ENCODE data around the gene TKTL2.

TKTL2 gene, protein sequence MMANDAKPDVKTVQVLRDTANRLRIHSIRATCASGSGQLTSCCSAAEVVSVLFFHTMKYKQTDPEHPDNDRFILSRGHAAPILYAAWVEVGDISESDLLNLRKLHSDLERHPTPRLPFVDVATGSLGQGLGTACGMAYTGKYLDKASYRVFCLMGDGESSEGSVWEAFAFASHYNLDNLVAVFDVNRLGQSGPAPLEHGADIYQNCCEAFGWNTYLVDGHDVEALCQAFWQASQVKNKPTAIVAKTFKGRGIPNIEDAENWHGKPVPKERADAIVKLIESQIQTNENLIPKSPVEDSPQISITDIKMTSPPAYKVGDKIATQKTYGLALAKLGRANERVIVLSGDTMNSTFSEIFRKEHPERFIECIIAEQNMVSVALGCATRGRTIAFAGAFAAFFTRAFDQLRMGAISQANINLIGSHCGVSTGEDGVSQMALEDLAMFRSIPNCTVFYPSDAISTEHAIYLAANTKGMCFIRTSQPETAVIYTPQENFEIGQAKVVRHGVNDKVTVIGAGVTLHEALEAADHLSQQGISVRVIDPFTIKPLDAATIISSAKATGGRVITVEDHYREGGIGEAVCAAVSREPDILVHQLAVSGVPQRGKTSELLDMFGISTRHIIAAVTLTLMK

DNA sequence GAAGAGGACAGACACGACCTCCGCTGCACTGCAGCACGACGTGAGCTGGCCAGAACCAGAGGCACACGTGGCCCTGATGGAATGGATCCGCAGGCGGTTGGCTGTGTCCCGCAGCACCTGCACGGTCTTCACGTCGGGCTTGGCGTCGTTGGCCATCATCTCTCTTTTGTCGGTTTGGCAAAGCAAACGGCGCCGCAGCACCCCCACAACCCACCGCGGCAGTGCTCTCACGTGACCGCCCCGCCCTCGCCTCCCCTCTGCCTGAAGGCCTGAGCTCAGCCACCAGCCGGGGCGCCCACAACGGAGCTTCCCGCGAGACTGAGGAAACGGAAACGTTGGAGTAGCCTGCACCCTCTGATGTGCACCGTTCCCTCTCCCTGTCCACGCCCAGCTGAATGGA is at the start of gene TKTL2:
TSS of gene TKTL2 (minus strand) at position 179 of the 400 bp plus-strand sequence. CDS start at position 159, 20 bp downstream.
- no peak for DNase-seq

DNA sequence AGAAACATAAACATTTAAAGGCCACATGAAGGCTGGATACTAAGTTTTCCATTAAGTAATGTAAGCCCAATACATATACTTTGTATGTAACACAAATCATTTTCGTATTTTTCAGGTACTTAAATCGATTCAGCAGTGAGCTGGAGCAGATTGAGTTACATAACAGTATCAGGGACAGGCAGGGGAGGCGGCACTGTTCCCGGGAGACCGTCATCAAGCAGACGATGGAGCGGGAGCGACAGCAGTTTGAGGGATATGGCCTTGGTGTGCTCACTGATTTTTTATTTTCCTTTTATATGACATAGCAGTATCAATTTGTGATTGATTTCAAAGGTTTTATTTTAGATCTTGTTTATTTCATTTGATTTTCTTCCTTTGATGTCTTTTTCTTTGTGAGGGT is 41.6 kb upstream of the TKTL2 start:
- no peak for DNase-seq

DNA sequence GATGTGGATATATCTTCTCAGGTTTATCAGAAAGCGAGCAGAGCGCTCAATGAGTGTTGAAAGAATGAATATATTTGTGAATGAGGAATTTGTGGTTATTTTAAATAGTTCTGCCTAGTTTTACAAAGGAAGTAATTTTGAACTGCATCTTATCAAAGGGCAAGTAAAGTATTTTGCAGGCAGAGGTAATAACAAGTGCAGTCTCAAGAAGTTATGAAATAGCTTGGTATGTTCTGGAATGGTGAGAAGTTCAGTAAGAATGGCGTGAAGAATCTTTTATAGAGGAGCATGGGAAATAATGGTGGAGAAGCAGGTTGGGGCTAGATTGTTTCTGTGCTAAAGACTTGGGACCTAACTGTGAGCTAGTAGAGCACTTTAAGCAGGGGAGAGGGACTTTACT is 31.8 kb upstream of the TKTL2 start:
- DNase-seq, result no peak

DNA sequence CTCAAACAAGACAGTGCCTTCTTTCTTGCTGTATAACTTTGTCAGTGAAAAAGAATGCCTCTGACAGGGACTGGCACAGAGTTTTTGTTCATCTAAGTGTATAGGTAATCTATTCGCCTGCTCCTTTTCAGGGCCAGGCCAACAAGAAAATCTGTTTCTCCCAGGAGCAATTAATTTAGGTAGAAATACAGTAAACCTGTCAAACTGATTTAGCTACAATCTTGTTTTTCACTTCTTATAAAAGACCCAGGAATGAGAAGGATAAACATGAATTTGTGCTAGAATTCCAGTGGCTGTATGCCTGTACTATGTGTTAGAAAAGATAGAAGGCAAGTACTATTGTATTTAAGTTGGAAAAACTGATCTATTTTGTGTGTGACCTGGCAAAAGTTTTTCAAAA is 27.0 kb upstream of the TKTL2 start:
- no peak for DNase-seq

DNA sequence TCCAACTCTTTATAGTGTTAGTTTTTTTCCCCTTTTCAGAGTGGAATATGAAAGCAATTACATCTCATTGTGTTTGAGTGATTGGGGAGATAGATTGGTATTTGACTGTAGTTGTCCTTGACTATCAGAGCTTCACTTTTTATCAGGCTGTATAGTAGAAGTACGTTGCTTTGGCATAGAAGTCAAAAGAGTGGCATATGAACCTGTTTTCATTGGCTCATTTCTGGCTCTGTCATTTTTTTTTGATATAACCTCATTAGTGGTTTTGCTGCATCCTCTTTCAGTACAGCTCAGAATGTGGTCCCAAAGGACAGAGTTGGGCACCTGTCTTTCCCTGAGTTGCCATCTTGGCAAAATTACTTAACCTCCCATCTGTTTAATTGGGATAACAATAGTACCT is 22.3 kb upstream of the TKTL2 start:
- DNase-seq, result peak in 1 of 2 experiments; percentile 36

DNA sequence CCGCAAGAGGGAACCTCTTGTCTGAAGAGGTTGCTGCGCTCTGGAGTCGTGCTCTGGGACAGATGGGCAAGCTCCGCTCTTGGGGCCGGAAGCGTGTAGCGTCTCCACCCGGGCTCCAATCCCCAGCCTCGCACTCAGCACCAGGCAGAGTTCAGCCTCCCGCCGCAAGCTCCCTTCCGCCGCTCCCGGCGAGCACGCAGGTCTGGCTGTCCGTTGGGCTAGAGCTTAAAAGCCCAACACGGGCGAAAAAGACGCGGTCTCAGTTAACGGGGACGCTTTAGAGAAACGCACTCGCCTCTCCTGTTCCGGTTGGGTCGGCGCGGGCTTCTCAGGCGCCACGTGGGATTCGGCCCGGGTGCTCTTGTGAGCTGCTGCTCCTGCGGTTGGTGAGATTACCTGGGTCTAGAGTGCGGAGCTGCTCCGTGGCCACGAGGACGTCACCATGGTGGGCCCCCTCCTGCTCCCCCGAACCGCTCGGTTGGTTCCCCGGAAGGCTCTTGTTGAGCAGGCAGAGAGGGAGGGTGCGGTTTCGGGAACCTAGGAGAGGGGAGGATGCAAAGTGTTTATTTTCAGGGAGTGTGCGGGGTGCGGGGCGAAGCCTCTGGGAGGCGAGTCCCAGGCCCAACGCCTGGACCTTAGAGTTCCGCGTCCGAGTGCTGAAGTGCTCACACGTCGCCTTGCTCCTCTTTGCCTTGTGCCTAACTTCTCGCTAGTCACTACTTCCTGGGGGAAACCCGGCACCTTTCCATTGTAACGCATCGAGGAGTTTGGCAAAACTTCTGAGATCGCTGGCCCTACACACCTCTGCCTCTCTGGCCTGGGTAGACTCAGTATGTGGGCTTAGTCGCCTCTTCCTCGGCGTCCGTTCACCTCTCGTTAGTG is 21.0 kb upstream of the TKTL2 start, which contains the start of gene TMA16:
TSS of gene TMA16 (plus strand) at position 331 of the 882 bp plus-strand sequence. CDS start at position 443, 112 bp downstream.
- peak in 1 of 2 experiments; percentile 49 for DNase-seq

DNA sequence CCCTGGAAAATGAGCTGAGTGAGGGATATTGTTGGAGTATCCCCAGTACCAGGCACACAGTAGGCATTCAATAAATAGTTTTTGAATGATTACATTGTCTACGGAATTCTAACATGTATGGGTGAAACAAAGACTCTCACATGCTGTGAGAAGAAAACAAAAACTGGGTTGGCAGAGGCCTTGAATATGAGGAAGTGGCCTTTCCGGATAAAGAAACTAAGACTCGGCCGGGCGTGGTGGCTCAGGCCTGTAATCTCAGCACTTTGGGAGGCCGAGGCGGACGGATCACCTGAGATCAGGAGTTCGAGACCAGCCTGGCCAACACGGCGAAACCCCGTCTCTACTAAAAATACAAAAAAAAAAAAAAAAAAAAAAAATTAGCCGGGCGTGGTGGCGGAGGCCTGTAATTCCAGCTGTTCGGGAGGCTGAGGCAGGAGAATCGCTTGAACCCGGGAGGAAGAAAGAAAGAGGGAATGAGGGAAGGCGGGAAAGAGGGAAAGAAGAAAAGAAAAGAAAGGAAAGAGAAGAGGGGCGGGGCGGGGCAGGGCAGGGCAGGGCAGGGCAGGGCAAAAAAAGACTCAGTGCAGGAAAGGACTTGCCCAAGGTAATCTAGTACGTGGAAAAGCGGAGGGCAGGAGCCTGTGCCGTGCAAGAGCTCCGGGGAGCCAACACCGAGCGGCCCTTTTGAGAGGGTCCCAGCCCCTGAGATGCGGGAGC is 20.2 kb upstream of the TKTL2 start:
- DNase-seq, result no peak

DNA sequence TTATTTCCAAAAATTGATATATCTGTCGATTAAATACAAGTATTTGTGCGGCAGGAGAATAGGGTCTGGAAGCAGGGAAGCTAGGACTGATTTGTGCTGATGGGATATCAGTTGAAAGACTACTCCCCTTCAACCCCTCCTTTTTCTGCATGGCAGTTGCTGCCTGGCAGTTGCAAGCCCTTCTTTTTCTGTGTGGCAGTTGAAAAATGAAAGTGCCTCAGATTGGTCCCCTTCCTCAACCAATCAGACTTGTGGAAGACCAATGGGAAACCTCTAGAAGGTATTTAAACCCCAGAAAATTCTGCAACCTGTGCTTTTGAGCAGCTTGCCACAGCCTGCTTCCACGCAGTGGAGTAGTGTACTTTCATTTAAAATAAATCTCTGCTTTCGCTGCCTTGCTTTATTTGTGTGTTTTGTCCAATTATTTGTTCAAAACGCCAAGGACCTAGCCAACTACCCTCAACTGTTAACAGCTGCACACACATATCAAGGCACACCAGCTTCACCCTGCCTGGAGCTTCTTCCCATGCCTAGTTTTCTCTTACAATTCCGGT is 19.5 kb upstream of the TKTL2 start:
- DNase-seq, result no peak

DNA sequence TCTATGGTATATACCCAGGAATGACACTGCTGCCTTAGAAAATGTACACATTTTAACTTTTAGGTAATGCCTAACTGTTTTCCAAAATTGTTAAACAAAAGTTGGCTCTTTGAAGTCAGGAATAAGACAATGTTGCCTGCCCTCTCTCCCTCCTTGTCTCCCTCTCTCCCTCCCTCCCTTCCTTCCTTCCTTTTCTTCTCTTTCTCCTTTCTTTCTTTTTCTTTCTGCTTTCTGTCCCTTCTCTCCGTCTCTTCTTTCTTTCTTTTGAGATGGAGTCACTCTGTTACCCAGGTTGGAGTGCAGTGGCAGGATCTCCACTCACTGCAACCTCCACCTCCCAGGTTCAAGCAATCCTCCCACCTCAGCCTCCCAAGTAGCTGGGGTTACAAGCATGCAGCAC is 16.4 kb upstream of the TKTL2 start:
- no peak for DNase-seq

DNA sequence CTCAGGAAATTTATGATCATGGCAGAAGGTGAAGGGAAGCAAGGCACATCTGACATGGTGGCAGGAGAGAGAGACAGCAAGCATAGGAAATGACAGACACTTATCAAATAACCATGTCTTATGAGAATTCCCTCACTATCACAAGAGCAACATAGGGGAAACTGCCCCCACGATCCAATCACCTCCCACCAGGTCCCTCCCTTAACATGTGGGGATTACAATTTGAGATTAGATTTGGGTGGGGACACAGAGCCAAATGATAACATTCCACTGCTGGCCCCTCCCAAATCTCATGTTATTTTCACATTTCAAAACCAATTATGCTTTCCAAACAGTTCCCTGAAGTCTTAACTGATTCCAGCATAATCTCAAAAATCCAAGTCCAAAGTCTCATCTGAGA is 12.8 kb upstream of the TKTL2 start:
- no peak for DNase-seq

DNA sequence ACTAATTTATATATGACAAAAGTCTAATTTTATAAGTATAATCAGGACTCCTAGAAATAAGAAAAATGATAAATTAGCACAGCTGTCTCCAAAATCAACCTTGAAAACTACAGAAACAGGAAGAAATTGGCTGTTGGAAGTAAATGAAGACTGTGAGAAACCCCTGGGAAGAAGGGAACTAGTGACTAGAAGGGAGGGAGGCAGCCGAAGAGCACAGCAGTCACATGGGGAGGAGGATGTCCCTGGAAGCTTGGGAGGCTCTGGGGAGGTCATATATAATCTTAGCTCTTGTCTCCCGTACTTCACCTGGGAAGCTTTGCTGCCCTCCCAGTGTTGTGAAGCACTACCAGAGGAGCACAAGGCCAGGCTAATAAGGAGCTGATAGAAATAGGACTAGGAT is 12.0 kb upstream of the TKTL2 start:
- no peak for DNase-seq

DNA sequence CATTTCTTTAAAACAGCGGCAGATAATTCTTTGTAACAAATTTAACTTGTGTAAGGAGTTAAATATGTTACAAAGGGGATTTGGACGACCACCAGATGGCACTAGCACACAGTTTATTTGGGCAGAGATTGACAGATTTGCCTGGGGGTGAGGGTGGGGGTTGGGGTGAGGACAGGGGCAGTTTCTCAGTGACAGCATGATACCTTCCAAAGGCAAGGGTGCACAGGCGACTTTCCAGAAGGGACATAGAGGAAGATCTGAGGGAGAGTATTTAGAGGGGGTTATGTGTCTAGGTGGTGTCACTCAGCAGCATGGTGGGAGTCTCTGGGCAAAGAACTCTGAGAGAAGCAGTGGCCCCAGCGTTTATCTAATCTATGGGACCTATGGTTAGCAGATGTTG is 11.4 kb upstream of the TKTL2 start:
- no peak for DNase-seq

DNA sequence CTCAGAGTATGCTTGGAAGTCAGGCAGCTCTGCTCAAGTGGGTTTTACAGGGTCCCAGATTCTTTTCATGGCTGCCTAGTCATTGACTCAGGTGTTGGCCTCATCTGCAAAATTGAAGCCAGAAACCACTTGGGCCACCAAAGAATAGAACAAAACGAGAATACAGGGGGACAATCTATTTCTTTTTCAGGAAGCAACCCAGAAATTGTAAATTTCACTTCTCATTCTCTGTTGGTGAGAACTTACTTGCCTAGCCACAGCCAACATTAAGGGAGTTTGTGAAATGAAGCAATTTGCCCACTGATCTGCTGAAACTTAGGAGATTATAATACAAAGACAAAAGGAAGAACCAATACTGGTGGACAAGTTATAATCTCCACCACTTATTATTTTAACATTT is 8.6 kb upstream of the TKTL2 start:
- DNase-seq, result no peak

DNA sequence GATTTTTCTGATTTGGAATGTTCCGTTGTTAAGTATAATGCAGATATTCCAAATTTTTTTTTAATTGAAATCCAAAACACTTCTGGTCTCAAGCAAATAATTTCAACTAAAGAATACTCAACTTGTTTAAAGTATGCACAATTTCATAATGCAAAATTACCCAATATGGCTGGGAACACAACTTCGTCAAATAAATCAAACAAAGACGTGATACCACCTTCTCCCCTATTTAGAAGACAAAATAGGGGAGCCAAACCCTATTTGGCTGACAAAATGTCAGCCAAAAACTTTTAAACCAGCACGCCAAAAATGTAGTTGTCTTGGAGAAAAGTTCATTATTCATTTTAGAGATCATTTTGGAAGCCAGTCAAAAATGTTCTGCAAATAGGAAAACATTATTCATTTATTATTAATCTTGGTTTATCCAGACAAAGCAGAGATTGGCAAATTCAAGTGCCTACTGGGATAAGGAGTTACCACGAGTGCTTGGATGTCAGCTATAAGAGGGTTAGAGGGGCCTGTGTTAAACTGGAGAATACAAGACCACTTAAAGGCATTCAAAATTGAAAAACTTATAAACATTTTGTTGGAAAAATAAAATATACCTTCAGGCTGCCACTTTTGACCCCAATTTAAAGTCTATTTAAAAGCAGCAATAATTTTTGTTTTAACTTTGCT is 3.3 kb upstream of the TKTL2 start:
- no peak for DNase-seq

DNA sequence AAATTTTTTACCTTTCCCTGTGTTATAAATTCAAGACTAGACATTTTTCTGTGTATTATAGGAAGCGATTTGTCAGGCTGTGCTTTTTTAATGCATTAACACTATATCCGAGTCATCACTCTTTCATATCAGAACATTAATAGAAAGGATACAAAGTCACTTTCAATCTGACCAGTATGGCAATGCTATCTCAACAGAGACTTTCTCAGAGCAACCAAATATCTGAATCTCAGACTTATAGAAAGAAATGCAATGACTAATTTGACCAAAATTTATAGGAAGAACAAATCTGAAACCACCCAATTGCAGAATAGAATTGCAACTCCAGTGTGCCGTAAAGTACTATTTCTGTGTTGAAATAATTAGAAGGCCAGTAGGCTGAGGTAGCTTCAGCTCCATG is 473 bp upstream of the TKTL2 start:
- DNase-seq, result no peak

DNA sequence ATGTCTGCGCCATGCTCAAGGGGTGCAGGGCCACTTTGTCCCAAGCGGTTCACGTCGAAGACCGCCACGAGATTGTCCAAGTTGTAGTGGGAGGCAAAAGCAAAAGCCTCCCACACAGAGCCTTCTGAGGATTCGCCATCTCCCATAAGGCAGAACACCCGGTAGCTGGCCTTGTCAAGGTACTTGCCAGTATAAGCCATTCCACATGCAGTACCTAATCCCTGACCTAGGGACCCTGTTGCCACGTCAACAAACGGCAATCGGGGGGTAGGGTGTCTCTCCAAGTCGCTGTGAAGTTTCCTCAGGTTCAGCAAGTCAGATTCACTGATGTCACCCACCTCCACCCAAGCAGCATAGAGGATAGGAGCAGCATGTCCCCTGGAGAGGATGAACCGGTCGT is 424 bp downstream of the TKTL2 start:
- DNase-seq, result no peak

DNA sequence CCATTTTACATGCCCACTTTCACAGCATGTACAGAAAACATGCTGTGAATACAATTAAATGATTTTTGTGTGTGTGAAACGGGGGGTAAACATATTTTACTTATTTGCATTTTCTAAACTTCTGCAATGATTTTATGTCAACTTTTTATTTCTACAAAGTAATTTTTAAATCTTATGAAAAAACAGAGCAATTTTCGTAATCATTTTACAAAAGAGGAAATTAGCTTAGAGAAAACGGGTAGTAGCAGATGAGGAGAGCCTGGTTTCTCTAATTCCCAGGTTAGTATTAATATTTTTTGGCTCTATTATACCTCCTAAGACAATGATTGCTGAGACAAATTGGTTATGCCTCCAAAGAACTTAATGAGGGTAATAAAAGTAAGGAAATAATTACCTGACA is 3.2 kb downstream of the TKTL2 start:
- no peak for DNase-seq

DNA sequence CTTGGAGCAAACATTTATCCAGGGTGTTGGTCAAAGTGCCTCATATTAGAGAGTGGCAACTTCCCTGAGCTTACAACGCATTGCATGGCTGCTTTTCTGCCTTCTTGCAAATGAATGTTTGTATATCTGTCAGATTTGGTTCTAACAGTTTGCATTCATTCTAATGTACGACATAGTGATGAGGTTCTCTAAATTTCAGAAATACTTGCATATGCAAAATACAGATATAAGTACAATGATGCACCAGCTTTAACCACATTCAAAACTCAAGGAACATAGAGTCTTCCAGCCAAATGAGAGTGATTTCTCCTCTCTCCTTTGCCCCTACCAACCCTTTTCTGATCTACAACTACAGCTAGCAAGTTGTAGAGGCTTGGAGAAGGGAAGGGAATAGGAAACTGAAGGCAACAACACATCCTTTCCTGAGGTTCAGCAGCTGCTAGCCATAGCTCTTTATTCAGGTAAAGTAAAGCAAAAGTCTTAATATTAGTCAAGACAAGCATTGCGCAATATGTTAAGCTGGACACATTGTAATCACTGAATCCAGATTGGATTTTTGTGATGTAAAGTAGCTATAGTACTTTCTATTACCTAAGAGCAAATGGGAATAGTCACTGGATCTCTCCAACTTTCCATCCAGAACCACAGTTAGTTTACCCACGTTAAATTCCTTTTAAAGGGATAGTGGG is 6.3 kb downstream of the TKTL2 start:
- DNase-seq, result no peak

DNA sequence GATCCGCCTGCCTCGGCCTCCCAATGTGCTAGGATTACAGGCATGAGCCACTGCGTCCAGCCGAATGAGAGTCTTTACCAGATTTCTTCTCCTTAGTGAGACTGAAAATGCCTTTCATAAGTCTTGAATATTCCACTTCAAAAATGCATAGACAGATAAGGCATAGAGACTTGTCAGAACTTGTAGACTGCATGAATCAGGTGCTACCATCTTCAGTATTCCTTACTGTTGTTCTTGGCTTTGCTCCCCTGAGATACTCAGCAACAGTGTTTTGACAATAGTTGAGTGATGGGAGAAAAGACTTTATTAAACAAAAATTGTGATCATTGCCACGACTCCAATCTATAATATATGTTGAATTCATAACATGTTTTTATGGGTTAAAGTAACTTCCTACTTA is 11.0 kb downstream of the TKTL2 start:
- no peak for DNase-seq

DNA sequence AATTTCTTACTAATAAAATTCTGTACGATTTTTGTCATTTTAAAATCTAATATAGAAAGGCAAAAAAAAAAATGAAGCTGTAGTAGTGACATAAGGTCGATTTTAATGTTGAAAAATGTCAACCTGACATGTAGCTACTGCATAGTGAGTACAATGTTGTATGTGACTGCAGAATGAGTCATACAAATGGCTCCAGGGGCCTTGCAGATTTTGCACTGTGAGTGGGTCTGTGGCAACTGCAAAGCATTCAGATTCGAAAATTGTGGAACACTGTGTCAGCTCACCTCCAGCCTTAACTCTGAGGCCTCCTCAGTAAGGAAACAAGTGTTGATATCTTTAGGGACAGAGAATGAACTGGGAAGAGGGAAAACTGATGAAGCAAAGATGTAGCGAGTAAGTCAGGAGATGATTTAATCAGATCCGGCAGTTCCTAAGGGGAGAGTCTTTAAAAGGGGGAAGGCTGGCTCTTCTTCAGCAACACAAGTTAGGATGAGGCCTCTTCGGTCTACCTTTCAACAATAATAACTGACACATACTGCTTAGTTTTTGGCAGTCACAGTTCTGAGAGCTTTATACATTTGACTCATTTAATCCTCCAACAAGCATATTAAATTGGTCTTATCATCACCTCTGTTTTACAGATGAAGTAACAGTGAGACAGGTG is 24.9 kb downstream of the TKTL2 start:
- no peak for DNase-seq

DNA sequence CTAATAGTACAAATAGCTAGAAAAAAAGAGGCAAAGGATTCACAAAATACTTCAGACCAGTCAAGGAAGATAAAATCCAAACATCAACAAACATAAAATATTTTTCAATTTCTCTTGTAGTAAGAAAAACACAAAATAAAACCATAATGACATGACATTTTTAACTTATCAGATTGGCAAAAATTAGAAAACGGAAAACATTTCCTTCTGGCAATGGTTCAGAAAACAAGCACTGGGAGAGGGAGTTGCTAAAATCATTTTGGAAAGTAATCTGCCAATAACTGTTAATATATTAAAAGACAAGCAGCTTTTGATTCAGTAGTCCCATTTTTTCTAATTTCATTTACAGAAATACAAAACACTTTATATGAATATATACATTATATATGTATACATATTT is 26.1 kb downstream of the TKTL2 start:
- DNase-seq, result no peak

Measured in cerebellar nuclear complex (tissue), 1 donor.